Smooth muscle cell of the brain vasculature (primary cell): ENCODE measurements around the gene BEND7.
A peak's percentile ranks its signal among the peaks of the same experiment; 100 is the strongest.
"Not testable (repeated sequence)": the region's sequence is repeated elsewhere in the genome, so short reads cannot be mapped to it uniquely, and the experiment has no call there.

Experiments
- DNase-seq: peaks from one replicate; pipeline ENCODE4 v3.0.0-alpha.2; 2012; ENCODE audit warnings: low read depth, low spot score

BEND7 gene

DNA sequence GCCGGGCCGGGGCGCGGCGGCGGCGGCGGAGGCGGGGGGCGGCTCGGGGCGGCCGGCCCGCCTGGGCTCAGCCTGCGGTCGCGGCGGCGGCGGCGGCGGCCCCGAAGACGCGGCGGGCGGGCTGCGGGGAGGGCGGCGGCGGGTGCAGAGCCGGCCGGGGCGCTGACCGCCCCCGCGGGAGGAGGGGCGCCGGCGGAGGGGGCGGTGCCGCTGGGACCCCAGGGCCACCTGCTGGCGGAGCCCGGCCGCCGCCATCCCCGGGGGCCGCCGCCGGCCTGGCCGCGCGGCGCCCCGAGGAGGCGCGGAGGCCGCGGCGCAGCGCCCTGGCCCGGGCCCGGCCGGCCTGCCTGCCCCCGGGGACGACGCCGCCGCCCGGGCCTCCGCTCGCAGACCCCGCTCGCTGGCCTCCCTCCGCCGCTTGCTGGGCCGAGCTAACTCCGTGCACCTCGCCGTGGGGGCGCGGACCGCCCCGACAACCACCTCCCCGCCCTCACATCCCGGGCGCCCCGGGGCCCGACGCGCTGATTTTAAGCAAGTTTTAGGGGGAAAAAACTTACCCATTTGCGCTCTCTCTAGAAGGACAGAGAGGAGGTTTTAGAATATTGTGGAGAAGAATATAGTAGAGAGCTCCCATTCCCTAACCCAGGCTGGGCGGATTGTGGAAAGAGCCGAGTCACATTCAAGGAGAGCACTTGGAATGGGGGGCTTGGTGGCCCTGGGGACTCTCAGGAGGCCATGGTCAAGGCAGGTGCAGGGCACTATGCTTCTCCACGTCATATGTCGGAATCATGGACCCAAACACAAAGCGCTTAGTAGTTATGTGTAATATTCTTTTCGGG is at the start of gene BEND7:
BEND7 (minus strand) TSS at position 140 of the 839 bp plus-strand sequence. CDS start 481 bp downstream, outside the sequence.
- no peak for DNase-seq

GRCh38 chr10:13573960-13574359 is 45.1 kb upstream of the BEND7 start:
- DNase-seq = no peak

GRCh38 chr10:13571541-13571940 is 42.7 kb upstream of the BEND7 start:
- DNase-seq = no peak

DNA sequence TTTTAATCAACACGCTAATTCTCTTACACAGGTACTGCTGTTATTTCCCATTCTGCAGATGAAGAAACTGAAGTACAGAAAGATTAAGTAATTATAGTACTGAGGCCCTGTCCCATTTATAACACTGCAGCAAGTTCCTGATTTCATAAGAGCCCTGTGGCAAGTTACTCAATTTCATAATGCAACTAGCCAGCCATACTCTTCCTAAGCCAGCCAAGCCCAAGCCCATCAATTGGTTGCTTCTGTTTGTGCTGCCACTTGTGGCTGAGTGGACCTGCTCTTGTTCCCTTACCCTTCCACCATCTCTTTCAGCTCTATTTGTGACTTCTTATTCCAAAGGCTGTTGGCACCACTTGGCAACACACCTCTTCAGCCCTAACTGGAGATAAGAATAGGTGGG is 38.2 kb upstream of the BEND7 start:
- no peak for DNase-seq

DNA sequence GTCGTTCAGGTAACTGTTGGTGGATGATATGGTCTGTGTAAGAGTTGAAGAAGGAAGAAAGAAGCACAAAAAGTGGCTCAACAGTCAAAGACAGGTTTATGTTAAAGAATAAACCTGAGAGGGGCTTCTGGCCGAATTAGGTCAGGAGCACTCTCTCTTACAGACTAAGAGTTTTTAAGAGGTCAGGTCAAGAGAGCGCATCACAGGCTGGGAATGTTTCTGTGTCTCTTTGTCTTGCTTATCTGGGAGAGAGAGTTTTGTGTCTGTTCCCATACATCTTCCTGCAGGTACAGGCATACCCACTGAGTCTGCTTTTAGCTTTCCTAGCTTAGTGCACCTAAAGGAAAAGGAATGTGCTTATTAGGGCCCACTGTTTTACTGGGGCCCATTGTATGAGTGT is 35.8 kb upstream of the BEND7 start:
- DNase-seq = no peak

DNA sequence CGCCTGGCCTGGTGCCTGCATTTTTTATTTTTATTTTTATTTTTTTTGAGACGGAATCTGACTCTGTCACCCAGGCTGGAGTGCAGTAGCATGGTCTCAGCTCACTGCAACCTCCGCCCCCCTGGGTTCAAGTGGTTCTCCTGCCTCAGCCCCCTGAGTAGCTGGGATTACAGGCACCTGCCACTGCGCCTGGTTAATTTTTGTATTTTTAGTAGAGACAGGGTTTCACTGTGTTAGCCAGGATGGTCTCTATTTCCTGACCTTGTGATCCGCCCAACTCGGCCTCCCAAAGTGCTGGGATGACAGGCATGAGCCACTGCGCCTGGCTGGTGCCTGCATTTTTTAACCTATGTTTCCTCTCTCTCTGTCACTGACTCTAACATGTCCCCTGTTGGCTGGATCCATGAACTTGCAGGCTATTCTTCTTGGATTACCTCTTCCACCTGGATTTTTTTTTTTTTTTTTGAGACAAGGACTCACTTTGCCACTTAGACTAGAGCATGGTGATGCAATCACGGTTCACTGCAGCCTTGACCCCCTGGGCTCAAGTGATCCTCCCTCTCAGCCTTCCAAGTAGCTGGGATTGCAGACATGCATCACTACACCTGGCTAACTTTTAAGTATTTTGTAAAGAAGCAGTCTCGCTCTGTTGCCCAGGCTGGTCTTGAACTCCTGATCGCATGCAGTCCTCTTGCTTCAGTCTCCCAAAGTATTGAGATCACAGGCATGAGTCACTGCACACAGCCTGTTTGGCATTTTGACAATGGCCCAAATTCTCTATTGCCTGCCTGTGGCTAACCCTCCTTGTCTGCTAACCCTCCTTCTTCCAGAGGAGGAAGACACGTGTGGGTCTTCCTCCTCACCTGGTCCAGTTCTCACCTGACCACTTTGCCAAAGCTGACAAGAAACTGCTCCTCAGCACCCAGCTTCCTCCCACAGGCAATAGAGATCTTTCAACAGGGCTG is 34.9 kb upstream of the BEND7 start:
- DNase-seq = no peak

- DNase-seq = peak; percentile 74
Observed at GRCh38 chr10:13560597-13560996, 31.8 kb upstream of the BEND7 start.

DNA sequence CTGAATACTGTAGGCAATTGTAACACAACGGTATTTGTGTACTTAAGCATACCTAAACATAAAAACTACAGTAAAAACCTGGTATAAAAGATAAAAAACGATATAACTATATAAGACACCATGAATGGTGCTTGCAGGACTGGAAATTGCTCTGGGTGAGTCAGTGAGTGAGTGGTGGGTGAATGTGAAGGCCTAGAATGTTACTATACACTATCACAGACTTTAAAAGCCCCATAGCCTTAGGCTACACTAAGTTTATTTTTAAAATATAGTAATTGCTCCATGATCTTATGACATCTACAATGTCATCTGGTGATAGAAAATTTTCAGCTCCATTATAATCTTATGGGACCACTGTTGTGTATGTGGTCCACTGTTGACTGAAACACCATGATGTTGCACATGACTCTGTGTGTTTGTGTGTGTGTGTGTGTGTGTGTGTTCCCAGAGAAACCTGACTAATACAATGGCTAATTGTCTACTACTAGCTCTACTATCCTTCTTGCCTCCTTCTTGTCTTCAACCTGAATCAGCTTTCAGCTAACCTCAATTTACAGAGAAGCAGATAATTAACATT is 30.4 kb upstream of the BEND7 start:
- no peak for DNase-seq

- DNase-seq = no peak
Observed at GRCh38 chr10:13555884-13556510, 27.2 kb upstream of the BEND7 start.

DNA sequence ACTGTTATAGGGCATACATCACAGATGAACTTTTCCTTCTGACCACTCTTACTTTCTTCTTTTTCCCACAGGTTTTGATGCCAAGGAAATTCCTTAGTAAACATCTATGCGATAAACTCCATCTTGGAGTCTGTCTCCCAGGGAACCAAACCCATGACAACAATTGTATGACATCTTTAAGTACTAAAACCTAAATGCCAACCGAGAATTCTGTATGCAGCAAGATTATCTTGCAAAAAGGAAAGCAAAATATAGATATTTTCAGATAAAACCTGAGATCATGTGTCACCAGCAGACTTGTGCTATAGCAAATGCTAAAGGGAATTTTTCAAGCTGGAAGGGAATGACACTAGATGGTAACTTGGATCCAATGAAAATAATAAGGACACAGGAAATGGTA is 22.0 kb upstream of the BEND7 start:
- no peak for DNase-seq

GRCh38 chr10:13542533-13542932 is 13.7 kb upstream of the BEND7 start:
- DNase-seq = no peak

DNA sequence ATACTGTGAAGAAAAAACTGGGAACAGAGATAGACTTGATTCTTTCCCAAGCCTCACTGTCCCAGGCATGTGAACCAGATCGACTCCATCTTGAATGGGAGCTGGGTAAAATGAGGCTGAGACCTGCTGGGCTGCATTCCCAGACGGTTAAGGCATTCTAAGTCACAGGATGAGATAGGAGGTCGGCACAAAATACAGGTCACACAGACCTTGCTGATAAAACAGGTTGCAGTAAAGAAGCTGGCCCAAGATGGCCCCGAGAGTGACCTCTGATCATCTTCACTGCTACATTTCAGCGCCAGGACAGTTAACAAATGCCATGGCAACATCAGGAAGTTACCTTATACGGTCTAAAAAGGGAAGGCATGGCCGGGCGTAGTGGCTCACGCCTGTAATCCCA is 9.2 kb upstream of the BEND7 start:
- not testable (repeated sequence) for DNase-seq

DNA sequence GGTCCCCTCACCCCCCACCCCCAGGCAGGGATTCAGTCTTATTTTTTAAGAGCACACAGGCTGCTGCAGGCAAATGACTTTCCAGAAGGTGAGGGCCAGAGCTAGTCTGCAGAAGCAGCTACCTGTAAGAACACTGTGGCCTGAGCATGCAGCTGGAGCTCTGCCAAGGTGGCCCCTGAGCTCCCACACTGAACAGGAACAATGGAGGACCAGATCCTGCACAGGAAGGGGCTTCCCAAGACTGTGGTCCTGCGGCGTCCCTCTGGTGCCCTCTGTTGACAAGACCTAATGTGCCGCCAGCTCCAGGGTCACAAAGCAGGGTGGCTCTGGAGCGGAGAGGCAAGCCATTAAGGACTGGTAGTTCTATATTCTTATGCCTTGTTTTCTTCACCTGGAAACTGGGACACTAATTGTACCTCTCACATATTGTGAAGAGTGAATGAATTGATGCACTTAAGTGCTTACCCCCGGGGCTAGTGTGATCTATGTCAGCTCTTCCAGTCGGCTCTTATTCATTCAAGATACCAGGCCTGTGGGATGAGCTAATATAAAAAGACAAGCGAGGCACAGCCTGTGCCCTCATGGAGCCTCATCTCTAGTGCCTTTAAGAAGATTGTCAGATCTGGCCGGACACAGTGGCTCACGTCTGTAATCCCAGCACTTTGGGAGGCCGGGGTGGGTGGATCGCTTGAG is 8.0 kb upstream of the BEND7 start:
- DNase-seq = peak; percentile 12

- no peak for DNase-seq
Observed at GRCh38 chr10:13535346-13535745, 6.5 kb upstream of the BEND7 start.

DNA sequence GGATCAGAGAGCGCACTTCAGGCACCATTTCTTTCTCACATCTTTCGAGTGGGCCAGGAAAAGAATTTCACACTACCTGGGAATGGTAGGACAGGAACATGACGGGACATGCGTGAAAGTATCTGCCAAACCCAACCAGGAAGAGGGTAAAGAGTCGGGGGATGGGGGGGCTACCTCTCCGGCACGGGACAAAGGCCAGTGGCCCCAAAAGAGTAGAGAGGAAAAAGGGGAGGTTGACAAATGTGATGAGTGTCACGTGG is 830 bp upstream of the BEND7 start:
- no peak for DNase-seq

DNA sequence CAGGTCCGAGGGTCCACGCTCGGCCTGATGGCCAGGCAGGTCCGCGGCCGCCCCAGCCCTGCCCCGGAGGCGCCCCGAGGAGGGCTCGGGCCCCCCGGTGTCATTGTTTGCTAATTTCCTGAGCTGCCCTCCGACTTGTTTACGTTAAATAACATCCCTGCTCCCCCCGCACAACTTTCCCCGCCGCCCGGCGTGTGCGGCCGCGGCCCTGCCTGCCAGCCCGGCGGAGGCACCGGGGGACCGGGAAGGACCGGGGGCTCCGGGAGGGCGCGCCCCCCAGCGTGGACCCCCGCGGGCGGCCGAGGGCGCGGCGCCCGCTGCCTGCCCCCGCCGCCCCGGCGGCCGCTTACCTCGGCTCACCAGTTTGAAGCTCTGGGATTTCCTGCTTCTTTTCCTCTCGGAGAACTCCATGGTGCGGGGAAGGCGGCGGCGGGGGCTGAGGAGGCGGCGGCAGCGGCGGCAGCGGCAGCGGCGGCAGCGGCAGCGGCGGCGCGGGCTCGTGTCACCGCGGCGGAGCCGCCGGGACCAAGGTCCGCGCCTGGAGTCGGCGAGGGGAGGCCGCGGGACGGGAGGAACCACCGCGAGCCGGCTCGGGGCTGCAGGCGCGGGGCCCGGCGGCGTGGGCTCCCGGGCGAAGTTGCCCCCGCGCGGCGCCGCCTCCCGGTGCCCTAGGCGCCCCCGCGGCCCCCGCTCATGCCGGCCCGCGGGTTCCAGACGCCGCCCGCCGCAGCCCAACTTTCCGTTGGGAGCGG is 515 bp downstream of the BEND7 start:
- no peak for DNase-seq

DNA sequence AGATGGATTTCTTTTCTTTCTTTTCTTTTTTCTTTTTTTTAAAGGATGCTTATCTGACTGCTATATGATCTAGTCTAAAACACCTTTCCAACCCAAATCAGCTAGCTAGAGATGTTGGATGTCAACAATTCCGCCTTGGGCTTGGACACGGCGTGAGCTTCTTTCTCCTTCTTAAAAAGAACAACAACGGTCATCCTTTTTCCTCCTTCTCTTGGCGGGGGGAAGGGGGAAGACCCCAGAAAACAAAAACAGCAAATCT is 1.0 kb downstream of the BEND7 start:
- DNase-seq = no peak

DNA sequence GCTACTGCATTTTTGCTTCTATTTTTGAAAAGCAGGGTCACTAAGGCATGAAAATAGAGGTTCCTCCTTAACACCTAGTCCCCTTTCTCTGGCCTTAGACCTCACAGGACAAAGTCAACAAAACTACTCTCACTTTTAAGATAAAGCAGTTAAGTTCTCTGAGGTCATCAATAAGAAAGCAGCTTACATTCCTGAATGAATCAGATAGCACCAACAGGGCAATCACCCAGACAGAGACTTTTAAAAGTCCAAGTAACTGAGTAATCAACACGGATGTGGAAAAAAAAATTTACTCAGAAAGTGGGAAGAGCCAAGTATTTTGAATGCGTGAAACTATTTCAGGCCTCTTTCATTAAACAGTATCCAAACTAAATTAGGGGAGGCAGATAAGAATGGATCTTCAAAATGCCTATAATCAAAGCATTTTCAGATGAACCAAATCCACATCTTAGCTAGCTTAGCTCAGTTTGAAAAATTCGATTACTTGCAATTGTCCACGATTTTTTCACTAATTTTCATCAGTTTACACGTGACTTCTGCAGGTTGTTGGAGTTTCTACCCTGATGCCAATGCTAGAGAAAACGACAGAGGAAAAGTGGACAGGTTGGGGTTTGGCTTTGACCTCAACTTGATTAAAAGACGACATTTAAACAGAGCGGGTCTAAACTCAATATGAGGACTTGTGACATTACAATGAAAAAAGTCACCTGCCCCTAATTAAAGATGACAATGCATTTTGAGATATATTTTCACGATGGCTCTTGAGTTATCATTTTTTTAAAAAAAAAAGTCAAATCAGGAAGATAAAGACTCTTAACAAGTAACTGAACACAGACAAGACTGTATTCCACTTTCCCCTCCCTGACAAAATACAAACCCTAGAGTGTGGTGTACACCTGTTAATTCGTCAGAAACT is 1.6 kb downstream of the BEND7 start:
- no peak for DNase-seq

DNA sequence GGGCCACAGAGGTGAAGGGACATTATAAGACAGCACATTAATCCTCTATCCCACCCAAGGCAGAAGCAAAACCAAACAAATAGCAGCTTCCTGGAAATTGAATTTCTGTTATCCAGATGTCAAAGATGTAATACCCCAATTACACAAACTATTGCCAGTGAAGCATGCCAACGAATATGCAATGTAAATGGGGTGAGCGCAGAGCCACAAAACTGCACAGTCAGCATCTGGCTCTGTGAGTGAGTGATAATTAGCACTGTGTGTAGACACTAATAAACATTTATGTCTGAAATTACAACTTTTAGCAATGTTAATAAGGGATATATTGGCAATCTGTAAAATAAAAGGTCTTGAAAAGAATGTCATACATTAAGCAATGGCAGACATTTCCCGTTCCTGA is 3.2 kb downstream of the BEND7 start:
- DNase-seq = no peak

DNA sequence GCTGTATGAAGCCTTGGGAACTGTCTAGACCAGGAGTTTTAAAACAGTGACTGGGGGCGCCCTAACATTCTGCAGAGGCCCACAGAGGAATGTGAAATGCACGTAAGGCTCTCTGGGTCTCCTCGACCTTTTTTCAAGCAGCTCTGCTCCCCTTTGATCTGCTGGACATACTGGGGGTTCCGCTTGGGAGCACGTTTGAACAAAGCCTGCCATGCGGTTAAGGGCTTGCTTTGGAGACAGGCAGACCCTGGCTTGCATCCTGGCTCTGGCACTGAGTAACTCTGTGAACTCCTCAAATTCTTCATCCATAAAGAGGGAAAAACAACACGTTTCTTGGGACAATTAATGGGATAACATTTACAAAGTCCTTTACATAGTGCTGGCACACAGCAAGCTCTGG is 7.8 kb downstream of the BEND7 start:
- no peak for DNase-seq
